H1 (cell line): Measurements from ENCODE around the gene CTPS1. TPM values are rescaled to one million over a fixed set of nuclear protein-coding genes. Genes with fewer than 3 reads are reported as not detected.

ENCODE experiments used
- CTCF ChIA-PET: fragments of 300-600 bp; sonication (Branson Sonifier 250); formaldehyde crosslinking; loops from one replicate; lab custom pipeline; 2021; ENCODE audit not compliant: partially characterized antibody; lab: Charles Lee
- POLR2A ChIA-PET: fragments of 300-600 bp; sonication (Branson Sonifier 250); formaldehyde crosslinking; loops from one replicate; lab custom pipeline; 2021; ENCODE audit warnings: inconsistent platforms; ENCODE audit not compliant: partially characterized antibody; lab: Charles Lee
- DNase-seq, 2 experiments: peaks; one replicate each; pipeline versions ENCODE4 v3.0.0 to v3.0.0-alpha.2; 2010 to 2022; ENCODE audit warnings: low spot score in 2 of 2, low read depth in 1 of 2, mixed read lengths in 1 of 2
- FAIRE-seq: peaks from 2 replicates; lab custom pipeline; 2011; peaks lifted over from hg19 to GRCh38; lab: Jason Lieb, UNC
- H2AFZ ChIP-seq: 2 replicates; pipeline ENCODE4 v1.8.1; 2012; ENCODE audit warnings: low read length, inconsistent platforms
- H2AK5ac ChIP-seq: 2 replicates; pipeline ENCODE4 v1.6.1; 2013; ENCODE audit warnings: low read depth, low read length
- H2BK120ac ChIP-seq: replicated peaks from 2 replicates; pipeline ENCODE3; 2013; ENCODE audit warnings: low read depth, low read length, inconsistent platforms
- H2BK12ac ChIP-seq: 2 replicates; pipeline ENCODE4 v1.6.1; 2013; ENCODE audit warnings: low read depth, low read length
- H2BK15ac ChIP-seq: 2 replicates; pipeline ENCODE4 v1.6.1; 2013; ENCODE audit warnings: low read length
- H2BK20ac ChIP-seq: 2 replicates; pipeline ENCODE4 v1.6.1; 2013; ENCODE audit warnings: low read length
- H2BK5ac ChIP-seq: 2 replicates; pipeline ENCODE4 v1.6.1; 2013; ENCODE audit warnings: low read depth, low read length
- H3K14ac ChIP-seq: 2 replicates; pipeline ENCODE4 v1.6.1; 2013; ENCODE audit warnings: inconsistent platforms; ENCODE audit not compliant: insufficient read length
- H3K18ac ChIP-seq: 2 replicates; pipeline ENCODE4 v1.6.1; 2013; ENCODE audit warnings: low read length; ENCODE audit errors: extremely low read depth
- H3K23ac ChIP-seq: 2 replicates; pipeline ENCODE4 v1.6.1; 2013; ENCODE audit warnings: inconsistent platforms; ENCODE audit not compliant: insufficient read length
- H3K23me2 ChIP-seq: 2 replicates; pipeline ENCODE4 v1.6.1; 2013; ENCODE audit warnings: low read depth, low read length
- H3K27ac ChIP-seq: 2 replicates; pipeline ENCODE4 v1.6.1; 2011; ENCODE audit warnings: low read depth, low read length, inconsistent platforms
- H3K27me3 ChIP-seq, 4 experiments: replicated peaks in 1 of 4; 1 replicate in 1 of 4; 2 replicates in 3 of 4; pipeline versions ENCODE4 v1.6.1 to v1.8.1; 2011 to 2013; ENCODE audit warnings: low read length in 3 of 4, mild to moderate bottlenecking in 3 of 4, inconsistent platforms in 2 of 4, mixed read lengths in 2 of 4, moderate library complexity in 1 of 4; ENCODE audit not compliant: control insufficient read depth in 3 of 4, insufficient read depth in 3 of 4; ENCODE audit errors: extremely low read depth in 1 of 4
- H3K36me3 ChIP-seq, 4 experiments: 2 replicates each; pipeline versions ENCODE4 v1.6.1 to v1.8.1; 2011 to 2013; ENCODE audit warnings: mild to moderate bottlenecking in 4 of 4, low read length in 3 of 4, moderate library complexity in 2 of 4, control low read depth in 1 of 4, inconsistent platforms in 1 of 4; ENCODE audit not compliant: insufficient read depth in 4 of 4, control insufficient read depth in 2 of 4
- H3K4ac ChIP-seq: replicated peaks from 2 replicates; pipeline ENCODE3; 2013; ENCODE audit warnings: low read length, low read depth, mixed read lengths, inconsistent platforms; ENCODE audit not compliant: insufficient read length
- H3K4me1 ChIP-seq, 4 experiments: replicated peaks in 1 of 4; 1 replicate in 1 of 4; 2 replicates in 3 of 4; pipeline versions ENCODE4 v1.6.1 to v1.8.1; 2011 to 2013; ENCODE audit warnings: low read length in 3 of 4, inconsistent platforms in 2 of 4, mixed read lengths in 1 of 4; ENCODE audit not compliant: insufficient read depth in 4 of 4, control insufficient read depth in 3 of 4
- H3K4me2 ChIP-seq, 2 experiments: 2 replicates each; pipeline versions ENCODE4 v1.6.1 to v1.8.1; 2011 to 2013; ENCODE audit warnings: low read depth in 2 of 2, low read length in 2 of 2, control low read depth in 1 of 2, inconsistent platforms in 1 of 2, mild to moderate bottlenecking in 1 of 2; ENCODE audit not compliant: insufficient read depth in 1 of 2
- H3K4me3 ChIP-seq, 4 experiments: fragments of 200-600, 300-600 bp in 1 of 4; sonication (generic), shearing (Covaris generic), sonication (Bioruptor Twin) in 1 of 4; 2 replicates each; pipeline versions ENCODE4 v1.5.1 to v1.8.1; 2011 to 2016; ENCODE audit warnings: low read length in 4 of 4, low read depth in 3 of 4, control low read depth in 2 of 4, inconsistent platforms in 2 of 4, mild to moderate bottlenecking in 2 of 4, mixed read lengths in 1 of 4, moderate library complexity in 1 of 4; ENCODE audit not compliant: insufficient read depth in 2 of 4; ENCODE audit errors: extremely low read depth in 1 of 4
- H3K56ac ChIP-seq: replicated peaks from 2 replicates; pipeline ENCODE3; 2013; ENCODE audit warnings: low read depth, mild to moderate bottlenecking, mixed read lengths, low read length, inconsistent platforms; ENCODE audit not compliant: insufficient read length
- H3K79me1 ChIP-seq: 2 replicates; pipeline ENCODE4 v1.6.1; 2013; ENCODE audit warnings: low read depth, low read length, control low read depth
- H3K79me2 ChIP-seq, 2 experiments: 2 replicates each; pipeline versions ENCODE4 v1.6.1 to v1.8.1; 2012 to 2013; ENCODE audit warnings: low read length in 2 of 2, mild to moderate bottlenecking in 2 of 2, inconsistent platforms in 1 of 2; ENCODE audit not compliant: insufficient read depth in 2 of 2, control insufficient read depth in 1 of 2
- H3K9ac ChIP-seq, 4 experiments: replicated peaks in 1 of 4; 1 replicate in 1 of 4; 2 replicates in 3 of 4; pipeline versions ENCODE4 v1.6.1 to v1.8.1; 2011 to 2013; ENCODE audit warnings: low read depth in 3 of 4, low read length in 3 of 4, control low read depth in 2 of 4, mild to moderate bottlenecking in 2 of 4, moderate library complexity in 2 of 4, inconsistent platforms in 1 of 4; ENCODE audit errors: extremely low read depth in 1 of 4
- H3K9me3 ChIP-seq, 2 experiments: 2 replicates each; pipeline versions ENCODE4 v1.6.1 to v1.8.1; 2012 to 2013; ENCODE audit warnings: mild to moderate bottlenecking in 2 of 2, moderate library complexity in 2 of 2, control low read depth in 1 of 2, inconsistent platforms in 1 of 2, low read depth in 1 of 2, low read length in 1 of 2, mixed read lengths in 1 of 2; ENCODE audit not compliant: insufficient read depth in 2 of 2
- H4K20me1 ChIP-seq, 2 experiments: replicated peaks in 1 of 2; 2 replicates each; pipeline versions ENCODE3 to v1.8.1; 2011 to 2013; ENCODE audit warnings: inconsistent platforms in 2 of 2, low read length in 2 of 2, mild to moderate bottlenecking in 1 of 2; ENCODE audit not compliant: insufficient read depth in 2 of 2, control insufficient read depth in 1 of 2
- H4K5ac ChIP-seq: 2 replicates; pipeline ENCODE4 v1.6.1; 2013; ENCODE audit warnings: low read length, low read depth, mixed read lengths, inconsistent platforms; ENCODE audit not compliant: insufficient read length
- H4K8ac ChIP-seq: 2 replicates; pipeline ENCODE4 v1.8.0; 2013; ENCODE audit warnings: mild to moderate bottlenecking, moderate library complexity, low read length, inconsistent platforms; ENCODE audit not compliant: insufficient read depth; ENCODE audit errors: extremely low read depth
- H4K91ac ChIP-seq: replicated peaks from 2 replicates; pipeline ENCODE3; 2013; ENCODE audit warnings: low read length, mixed read lengths, inconsistent platforms; ENCODE audit not compliant: insufficient read length
- CHD1 ChIP-seq: IDR thresholded peaks from 2 replicates; pipeline ENCODE4 v1.6.1; 2012; ENCODE audit warnings: low read depth, low read length, improper control_type of control experiment
- MAFK ChIP-seq: IDR thresholded peaks from 2 replicates; pipeline ENCODE4 v1.6.1; 2012; ENCODE audit warnings: low read depth, mild to moderate bottlenecking, improper control_type of control experiment, low read length
- RXRA ChIP-seq: IDR thresholded peaks from 2 replicates; pipeline ENCODE4 v1.6.1; 2011; ENCODE audit warnings: low read depth, mild to moderate bottlenecking, low read length, moderate library complexity; ENCODE audit not compliant: insufficient read depth
- SP2 ChIP-seq: IDR thresholded peaks from 2 replicates; pipeline ENCODE4 v1.6.1; 2012; ENCODE audit warnings: mild to moderate bottlenecking, low read length, inconsistent platforms
- WGBS, 2 experiments: shearing (Covaris generic) in 1 of 2; methylation state at CpG; one replicate each; pipeline versions ENCODE4 v1.1.6 to v1.1.7; 2013 to 2015; ENCODE audit warnings: low lambda C conversion rate in 2 of 2, mixed read lengths in 2 of 2, inconsistent platforms in 1 of 2, low coverage in 1 of 2, missing lambda C conversion rate in 1 of 2; ENCODE audit not compliant: insufficient replicate concordance in 2 of 2, insufficient coverage in 1 of 2, insufficient read length in 1 of 2; ENCODE audit errors: extremely low coverage in 1 of 2, missing lambda C conversion rate in 1 of 2; 5-methylcytosine and 5-hydroxymethylcytosine counted together
- polyA plus RNA-seq, 7 experiments: library from polyadenylated mRNA; depleted of rRNA in 3 of 7; stranded (reverse) in 5 of 7; unstranded in 2 of 7; fragments of >200 nt in 5 of 7; fragments of 200-250 nt in 2 of 7; gene quantifications; 1 replicate in 5 of 7; 2 replicates in 1 of 7; 4 replicates in 1 of 7; pipeline versions ENCODE4 v1.2.1 to v1.2.3, GENCODE V29; 2011 to 2013; ENCODE audit warnings: missing spikeins in 2 of 7, mixed read lengths in 2 of 7
- total RNA-seq: library from RNA; stranded (reverse); fragmentation: NEBNext Ultra II Directional; extraction: Animal tissue kit (Norgen Biotek cat#: 25700); gene quantifications from 2 replicates; pipeline ENCODE4 v1.2.1, GENCODE V29; 2021
- TF ChIP-seq, protein P1 (sequence below): IDR thresholded peaks from 2 replicates; pipeline ENCODE4 v1.6.1; 2011; ENCODE audit warnings: low read depth, mild to moderate bottlenecking, low read length; ENCODE audit not compliant: insufficient read depth

CTPS1 gene
- total and polyA plus RNA-seq, 2 of the 8 experiments (the other 6 are each of a cell fraction or from before 2014, with no cell fraction given), result 35.5 to 103 TPM

GRCh38 chr1:41046347-41046775 lies 66.9 kb downstream of the CTPS1 start:
- Histone ChIP-seq H3K18ac (no peak overlapping the region), H3K4me3 (no peak overlapping the region), H2AK5ac (no peak overlapping the region), H3K23me2 (no peaks in the 10 kb centered on the region), H3K79me2 (no peaks in the 10 kb centered on the region), H3K4me2 (no peak overlapping the region), H3K9ac (no peak overlapping the region; a peak in 2 of 7 replicates), H3K56ac (no peak overlapping the region), H2BK20ac (no peak overlapping the region), H4K8ac (no peak overlapping the region), H2BK15ac (no peak overlapping the region), H3K79me1 (no peaks in the 10 kb centered on the region), H3K14ac (no peak overlapping the region), H4K5ac (no peak overlapping the region), H3K27me3 (no peaks in the 10 kb centered on the region), H3K23ac (no peak overlapping the region), H4K20me1 (peaks cover 0 to 3% of the 10 kb centered on the region in 2 experiments), H3K9me3 (no peaks in the 10 kb centered on the region), H4K91ac (no peak overlapping the region), H2AFZ (no peak overlapping the region), H2BK120ac (no peak overlapping the region), H2BK12ac (no peak overlapping the region), H3K27ac (no peak overlapping the region), H3K4ac (no peak overlapping the region), H3K36me3 (peaks cover 0 to 2% (median 0%) of the 10 kb centered on the region in 4 experiments; a peak in 1 of 8 replicates), H3K4me1 (no peaks in the 10 kb centered on the region), H2BK5ac (no peak overlapping the region)
- ChIA-PET POLR2A (no interaction called here), CTCF (interaction anchor here (0.7 kb wide), 1 partner anchor 1219 kb away, joined by 3 read pairs; no protein-coding TSS in a partner anchor)
- 94% methylated on average over 9 of the region's 10 CpGs; no CpG with 5 or more reads in 1 of the 2 experiments for WGBS, 2 experiments
- no peak for FAIRE-seq
- no peak for DNase-seq
- no peak for TF ChIP-seq SP2
- TF ChIP-seq, protein P1, sequence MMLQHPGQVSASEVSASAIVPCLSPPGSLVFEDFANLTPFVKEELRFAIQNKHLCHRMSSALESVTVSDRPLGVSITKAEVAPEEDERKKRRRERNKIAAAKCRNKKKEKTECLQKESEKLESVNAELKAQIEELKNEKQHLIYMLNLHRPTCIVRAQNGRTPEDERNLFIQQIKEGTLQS, result no peak
- TF ChIP-seq CHD1, result no peak
- TF ChIP-seq RXRA, result no peak
- no peak for TF ChIP-seq MAFK
